Upper lobe of left lung (tissue), 4 donors: ENCODE results near the gene LDAH.

Source experiments
- CTCF ChIP-seq, 6 experiments: fragments of 450-650 bp in 4 of 6; fragments of 200-600 bp in 2 of 6; sonication (generic) in 2 of 6; IDR thresholded peaks; one replicate each; pipeline ENCODE4 v1.5.1; 2016 to 2019; ENCODE audit warnings: antibody characterized with exemption in 6 of 6
- EP300 ChIP-seq, 4 donors: sonication (generic); formaldehyde crosslinking; IDR thresholded peaks; one replicate each; pipeline ENCODE4 v1.5.1; 2017; ENCODE audit warnings: antibody characterized with exemption in 4 of 4, control low read depth in 2 of 4
- POLR2A ChIP-seq, 4 donors: fragments of 450-650 bp; IDR thresholded peaks; one replicate each; pipeline ENCODE4 v1.5.1; 2016 to 2017; ENCODE audit warnings: antibody characterized with exemption in 4 of 4, mild to moderate bottlenecking in 2 of 4
- POLR2AphosphoS5 ChIP-seq, 2 donors: sonication (generic); formaldehyde crosslinking; IDR thresholded peaks; one replicate each; pipeline ENCODE4 v1.5.1; 2017; ENCODE audit warnings: antibody characterized with exemption in 2 of 2

- TF ChIP-seq POLR2A (IDR thresholded peaks at IDR 0.05) = no peak
- no peak for TF ChIP-seq CTCF (IDR thresholded peaks at IDR 0.05)
- no peak for TF ChIP-seq POLR2AphosphoS5 (IDR thresholded peaks at IDR 0.05)
- TF ChIP-seq EP300 (IDR thresholded peaks at IDR 0.05) = no peak
Measured at GRCh38 chr2:20671036-20671735, 151.7 kb downstream of the LDAH start.
